ENCODE measurements around the gene SCN2B.

Gene SCN2B

DNA sequence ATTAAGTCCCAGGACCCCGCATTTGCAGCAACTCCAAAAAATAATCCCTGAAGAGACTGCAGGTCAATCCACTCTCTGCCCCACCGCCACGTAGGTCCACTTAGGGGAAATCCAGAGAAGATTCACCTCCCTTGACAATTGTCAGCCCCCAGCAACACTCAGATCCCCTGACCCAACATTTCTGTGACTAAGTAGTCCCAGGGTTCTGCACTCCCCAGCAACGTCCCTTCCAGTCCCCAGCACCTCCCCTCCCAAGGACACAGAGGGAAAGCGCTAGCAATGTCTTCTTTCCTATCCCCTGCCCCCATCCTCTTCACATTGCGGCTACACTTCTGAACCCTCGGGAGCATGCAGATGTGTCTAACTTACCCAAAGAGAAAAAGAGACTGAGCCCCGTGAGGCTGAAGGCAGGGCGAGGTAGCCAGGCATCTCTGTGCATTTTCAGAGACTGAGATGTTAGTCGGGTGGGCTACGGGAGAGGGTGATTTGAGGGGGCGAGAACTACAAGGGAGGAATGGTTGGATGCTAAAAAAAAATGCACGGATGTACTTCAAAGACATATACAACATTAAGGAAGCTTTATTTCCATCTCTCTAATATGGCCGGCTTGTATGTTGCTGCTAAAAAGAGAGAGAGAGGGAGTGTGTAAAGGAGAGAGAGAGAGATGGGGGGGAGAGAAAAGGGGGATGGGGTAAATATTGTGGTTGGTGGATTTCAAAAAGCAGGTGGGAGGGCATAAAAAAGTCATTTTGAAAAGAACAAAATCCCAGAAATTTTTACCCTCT, at the start of gene SCN2B:
TSS of gene SCN2B (minus strand) at position 647 of the 785 bp plus-strand sequence. CDS start at position 439, 208 bp downstream.
- no peak for DNase-seq

- DNase-seq = no peak
Measured at GRCh38 chr11:118224511-118225188, 48.2 kb upstream of the SCN2B start, which contains the start of gene JAML. Gene JAML, minus strand, starts transcription at chr11:118225011. Its CDS starts 10,145 bp downstream, at chr11:118214866.

DNA sequence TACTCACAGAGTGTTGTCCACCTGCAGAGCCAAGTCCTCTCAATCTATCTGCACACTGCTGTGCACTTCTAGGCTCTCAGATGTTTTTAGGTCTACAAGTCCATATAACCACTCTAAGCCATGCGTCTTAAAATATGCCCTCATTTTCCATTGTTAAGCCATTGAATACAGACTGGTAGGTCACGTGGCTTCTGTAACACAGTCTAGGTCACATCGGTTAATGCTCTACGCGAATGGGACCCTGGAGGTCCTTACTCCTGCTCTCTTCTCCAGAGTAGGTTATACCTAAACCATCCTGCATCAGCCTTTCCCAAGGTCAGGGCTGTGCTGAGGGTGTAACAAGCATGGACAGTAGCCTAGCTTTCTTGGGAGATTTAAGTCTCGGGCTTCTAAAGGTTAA, 47.6 kb upstream of the SCN2B start:
- no peak for DNase-seq

DNA sequence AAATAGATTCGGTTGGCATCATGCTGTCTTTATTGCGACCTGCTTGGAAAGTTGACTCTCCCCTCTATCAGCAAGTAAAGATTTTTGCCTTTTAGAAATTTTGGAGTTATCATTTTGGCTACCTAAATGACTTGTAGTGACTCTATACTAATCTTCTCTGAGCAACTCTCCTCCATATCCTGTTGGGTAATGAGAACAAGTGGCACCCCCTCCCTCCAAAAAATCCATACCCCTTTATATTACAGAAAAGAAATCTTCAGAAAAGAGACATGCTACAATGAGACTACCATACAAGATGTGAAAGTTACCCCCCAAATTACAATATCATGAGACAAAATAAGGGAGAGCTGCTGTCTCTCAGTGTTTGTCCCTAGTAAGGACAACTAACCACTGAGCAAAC, 47.1 kb upstream of the SCN2B start:
- DNase-seq = no peak

GRCh38 chr11:118222437-118222836, 46.0 kb upstream of the SCN2B start:
- no peak for DNase-seq

DNA sequence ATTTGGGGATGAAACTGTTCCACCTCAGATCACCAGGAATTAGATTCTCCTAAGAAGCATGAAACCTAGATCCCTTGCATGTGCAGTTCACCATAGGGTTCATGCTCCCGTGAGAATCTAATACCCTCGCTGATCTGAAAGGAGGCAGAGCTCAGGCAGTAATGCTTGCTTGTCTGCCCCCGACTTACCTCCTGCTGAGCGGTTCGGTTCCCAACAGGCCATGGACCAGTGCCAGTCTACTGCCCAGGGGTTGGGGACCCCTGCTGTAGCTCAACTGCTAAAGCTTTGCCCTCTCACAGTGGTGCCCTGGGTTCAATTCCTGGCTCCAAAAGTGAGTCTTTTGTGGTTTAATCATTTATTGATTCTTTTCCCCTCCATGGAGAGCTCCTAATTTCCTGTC, 45.0 kb upstream of the SCN2B start:
- no peak for DNase-seq

GRCh38 chr11:118219732-118220131, 43.3 kb upstream of the SCN2B start:
- DNase-seq = no peak

GRCh38 chr11:118219244-118219643, 42.8 kb upstream of the SCN2B start:
- no peak for DNase-seq

GRCh38 chr11:118217575-118217974, 41.1 kb upstream of the SCN2B start:
- no peak for DNase-seq

GRCh38 chr11:118216621-118217481, 40.4 kb upstream of the SCN2B start:
- DNase-seq = no peak

- no peak for DNase-seq
Measured at GRCh38 chr11:118215765-118216164, 39.3 kb upstream of the SCN2B start.

GRCh38 chr11:118215262-118215661, 38.8 kb upstream of the SCN2B start:
- no peak for DNase-seq

GRCh38 chr11:118214210-118214914, 37.9 kb upstream of the SCN2B start:
- DNase-seq = no peak

- no peak for DNase-seq
Measured at GRCh38 chr11:118213781-118214180, 37.3 kb upstream of the SCN2B start.

DNA sequence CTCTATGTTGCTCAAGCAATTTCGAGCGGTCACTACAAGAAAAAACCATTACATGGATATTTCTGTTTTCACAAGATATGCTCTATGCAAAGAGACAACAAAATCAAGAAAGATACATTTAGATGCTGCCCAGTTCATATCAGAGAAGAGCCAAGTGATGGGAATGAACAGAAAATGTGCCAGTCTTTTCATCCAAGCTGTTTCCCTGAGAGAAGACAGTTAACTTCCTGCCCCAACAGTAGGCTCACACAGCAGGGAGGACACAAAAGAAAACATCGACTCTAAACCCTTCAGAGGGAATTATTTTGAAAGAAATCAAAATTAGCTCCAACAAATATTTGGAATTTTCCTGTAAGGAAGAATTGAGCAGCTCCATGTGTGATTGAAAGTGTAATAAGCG, 36.8 kb upstream of the SCN2B start:
- no peak for DNase-seq

DNA sequence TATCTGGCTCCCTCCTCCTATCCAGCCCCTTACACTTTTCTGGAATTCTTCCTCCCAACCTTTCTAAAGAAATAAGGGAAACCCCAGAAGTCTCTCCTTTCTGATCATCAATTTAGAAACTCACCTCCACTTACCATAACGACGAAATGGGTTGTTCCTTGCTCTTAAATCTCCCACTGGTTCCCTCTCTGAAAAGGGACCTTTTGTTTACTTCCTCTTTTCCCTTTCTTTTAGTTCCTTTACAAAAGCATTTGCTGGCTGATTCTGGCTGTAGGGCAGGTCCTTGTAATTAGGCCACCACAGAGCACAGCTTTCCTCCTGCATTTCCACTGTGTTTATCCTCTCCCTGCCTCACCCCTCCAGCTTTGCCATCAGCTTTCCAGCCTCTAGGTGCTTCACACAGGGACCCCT, 36.3 kb upstream of the SCN2B start:
- no peak for DNase-seq

- DNase-seq = no peak
Measured at GRCh38 chr11:118212131-118212725, 35.8 kb upstream of the SCN2B start.

- no peak for DNase-seq
Measured at GRCh38 chr11:118211006-118211405, 34.6 kb upstream of the SCN2B start.

DNA sequence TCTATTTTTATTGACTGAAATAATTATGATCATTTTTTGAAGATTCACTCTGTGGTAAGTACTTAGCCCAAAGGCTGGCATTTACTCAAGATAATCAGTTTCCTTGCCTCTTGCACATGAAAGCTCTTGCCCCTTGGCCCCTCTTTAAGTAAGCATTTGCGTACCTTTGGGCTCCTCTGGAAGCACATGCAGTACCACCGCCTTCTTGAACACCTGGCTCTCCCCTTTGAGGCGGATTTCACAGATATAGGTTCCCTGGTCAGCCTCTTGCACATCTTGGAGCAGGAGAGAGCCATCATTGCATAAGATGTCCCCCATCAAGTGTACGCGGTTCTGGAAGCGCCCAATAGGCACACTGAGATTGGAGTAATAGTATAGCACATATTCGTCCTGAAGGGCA, 33.9 kb upstream of the SCN2B start:
- DNase-seq = no peak

- no peak for DNase-seq
Measured at GRCh38 chr11:118209033-118209432, 32.6 kb upstream of the SCN2B start.

DNA sequence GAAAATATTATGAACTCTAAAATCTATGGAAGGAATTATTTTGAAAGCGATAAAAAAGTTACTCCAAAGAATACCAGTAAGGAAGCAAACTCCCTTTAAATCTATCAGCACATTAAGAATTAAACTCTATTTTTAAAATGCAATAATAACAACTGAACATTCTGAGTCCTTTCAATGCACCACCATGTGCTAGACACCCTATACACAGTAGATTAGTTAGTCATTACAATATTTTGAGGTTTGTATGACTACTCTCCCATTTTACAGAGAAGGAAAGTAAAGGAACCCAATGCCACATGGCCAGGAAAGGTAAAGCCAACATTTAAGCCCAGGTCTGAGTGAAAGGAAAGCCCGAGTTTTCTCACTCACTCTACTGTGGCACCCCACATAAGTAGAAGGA, 30.6 kb upstream of the SCN2B start:
- no peak for DNase-seq

DNA sequence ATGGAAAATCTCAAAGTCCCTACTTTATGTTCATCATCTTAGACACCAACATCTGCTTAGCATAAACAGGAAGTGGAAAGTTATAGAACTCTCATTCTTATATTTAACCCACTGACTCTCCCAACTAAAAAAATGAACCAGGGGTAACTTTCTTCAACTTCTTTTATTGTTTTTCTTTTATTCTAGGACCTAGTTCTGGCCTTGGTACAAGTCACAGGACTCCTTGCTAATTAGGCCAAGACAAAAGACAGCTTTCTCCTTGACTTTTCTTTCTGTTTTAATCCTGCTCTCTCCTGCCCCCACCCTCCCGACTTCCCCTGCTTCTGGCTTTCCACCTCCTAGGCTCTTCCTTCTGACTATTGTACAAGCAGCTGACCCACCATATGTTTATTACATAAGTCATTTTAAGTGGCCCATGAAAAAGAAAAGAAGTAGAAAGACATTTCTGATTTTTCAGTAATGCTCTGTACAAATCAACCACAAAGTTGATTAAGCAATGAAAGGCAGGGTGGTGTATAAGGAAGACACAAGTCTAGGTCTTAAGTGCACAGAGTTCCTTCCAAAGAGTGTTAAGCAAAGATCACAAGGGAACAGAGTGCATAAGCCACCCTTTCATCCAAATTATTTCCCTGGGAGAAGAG, 30.1 kb upstream of the SCN2B start:
- DNase-seq = no peak
